ENCODE results near the gene ITGB2. TPM values are rescaled to one million over a fixed set of nuclear protein-coding genes. Genes with fewer than 3 reads are reported as not detected.

The ITGB2 gene
- total RNA-seq, 1 donor from 2014 or later: 0.91 TPM

DNA sequence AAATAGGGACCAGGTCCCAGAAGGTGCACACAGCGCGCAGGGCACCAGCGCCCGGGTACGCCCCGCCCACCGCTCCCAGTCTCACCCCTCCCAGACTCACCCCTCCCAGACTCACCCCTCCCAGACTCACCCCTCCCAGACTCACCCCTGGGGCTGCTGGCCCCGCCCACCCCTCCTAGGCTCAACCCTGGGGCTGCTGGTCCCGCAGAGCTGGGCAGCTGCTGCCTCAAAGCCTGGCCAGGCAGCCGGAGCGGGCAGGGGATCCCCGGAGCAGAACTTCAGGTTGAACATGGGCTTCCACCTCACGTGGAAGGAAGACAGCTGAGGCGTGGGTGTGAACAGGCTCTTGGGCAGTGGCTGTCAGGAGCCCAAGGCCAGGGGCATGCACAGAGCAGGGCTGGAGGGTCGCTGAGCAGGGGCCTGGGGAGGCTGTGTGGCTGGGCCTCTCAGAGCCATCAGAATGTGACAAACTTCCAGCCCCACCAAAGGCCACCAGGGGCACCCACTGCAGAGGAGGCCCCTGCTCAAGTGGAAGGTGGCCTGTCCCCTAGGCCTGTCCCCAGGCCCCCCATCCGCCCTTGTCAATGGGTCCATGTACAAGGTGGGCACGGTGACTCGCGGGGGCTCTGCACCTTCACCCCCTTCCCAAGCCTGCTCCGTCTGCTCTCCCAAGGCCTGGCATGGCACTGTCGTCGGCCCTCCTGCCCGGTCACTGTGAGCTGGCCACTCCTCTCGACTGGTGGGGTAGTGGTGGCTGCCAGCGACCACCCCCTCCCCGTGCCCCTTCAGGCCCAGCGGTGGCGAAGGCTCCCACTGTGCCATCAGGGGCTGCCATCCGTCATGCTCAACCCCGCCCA, 82.4 kb downstream of the ITGB2 start:
- Mint-ChIP-seq H3K36me3 (ENCODE audit: unreplicated experiment) (no peaks in the 10 kb centered on the region), H3K4me1 (ENCODE audit: low read depth, unreplicated experiment) (peaks cover 4% of the 10 kb centered on the region), H3K27me3 (ENCODE audit: unreplicated experiment) (peaks cover 11% of the 10 kb centered on the region), H3K27ac (ENCODE audit: unreplicated experiment) (no peak overlapping the region), H3K9me3 (ENCODE audit: unreplicated experiment) (peaks cover 5% of the 10 kb centered on the region), H3K4me3 (ENCODE audit: unreplicated experiment) (no peak overlapping the region)
- TF ChIP-seq, protein P1, sequence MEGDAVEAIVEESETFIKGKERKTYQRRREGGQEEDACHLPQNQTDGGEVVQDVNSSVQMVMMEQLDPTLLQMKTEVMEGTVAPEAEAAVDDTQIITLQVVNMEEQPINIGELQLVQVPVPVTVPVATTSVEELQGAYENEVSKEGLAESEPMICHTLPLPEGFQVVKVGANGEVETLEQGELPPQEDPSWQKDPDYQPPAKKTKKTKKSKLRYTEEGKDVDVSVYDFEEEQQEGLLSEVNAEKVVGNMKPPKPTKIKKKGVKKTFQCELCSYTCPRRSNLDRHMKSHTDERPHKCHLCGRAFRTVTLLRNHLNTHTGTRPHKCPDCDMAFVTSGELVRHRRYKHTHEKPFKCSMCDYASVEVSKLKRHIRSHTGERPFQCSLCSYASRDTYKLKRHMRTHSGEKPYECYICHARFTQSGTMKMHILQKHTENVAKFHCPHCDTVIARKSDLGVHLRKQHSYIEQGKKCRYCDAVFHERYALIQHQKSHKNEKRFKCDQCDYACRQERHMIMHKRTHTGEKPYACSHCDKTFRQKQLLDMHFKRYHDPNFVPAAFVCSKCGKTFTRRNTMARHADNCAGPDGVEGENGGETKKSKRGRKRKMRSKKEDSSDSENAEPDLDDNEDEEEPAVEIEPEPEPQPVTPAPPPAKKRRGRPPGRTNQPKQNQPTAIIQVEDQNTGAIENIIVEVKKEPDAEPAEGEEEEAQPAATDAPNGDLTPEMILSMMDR (IDR thresholded peaks at IDR 0.05; ENCODE audit: partially characterized antibody, unreplicated experiment): no peak
- no peak for DNase-seq

DNA sequence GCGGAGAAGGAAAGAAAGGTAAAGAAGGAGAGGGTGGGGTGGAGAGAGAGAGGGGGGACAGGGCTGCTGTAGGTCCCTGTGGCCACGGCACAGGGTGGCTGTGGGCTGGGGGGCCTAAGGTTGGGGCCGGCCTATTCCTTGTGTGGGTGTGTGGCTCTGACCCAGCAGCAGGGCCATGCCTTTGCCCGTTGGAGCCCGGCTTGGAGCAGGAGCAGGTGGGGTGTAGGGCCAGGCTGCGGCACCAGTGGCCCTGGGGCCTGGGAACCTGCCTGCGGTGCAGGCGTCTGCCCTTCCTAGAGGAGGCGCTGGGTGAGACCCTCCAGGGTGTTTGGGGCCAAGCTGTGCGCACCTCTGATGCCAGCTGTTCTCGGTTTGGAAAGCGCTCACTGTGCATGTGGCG, 83.2 kb downstream of the ITGB2 start:
- Mint-ChIP-seq H3K36me3 (ENCODE audit: unreplicated experiment) (no peaks in the 10 kb centered on the region), H3K27ac (ENCODE audit: unreplicated experiment) (no peak overlapping the region), H3K4me1 (ENCODE audit: low read depth, unreplicated experiment) (peaks cover 6% of the 10 kb centered on the region), H3K27me3 (ENCODE audit: unreplicated experiment) (peaks cover 11% of the 10 kb centered on the region), H3K9me3 (ENCODE audit: unreplicated experiment) (peaks cover 5% of the 10 kb centered on the region), H3K4me3 (ENCODE audit: unreplicated experiment) (no peak overlapping the region)
- TF ChIP-seq, protein P1 (IDR thresholded peaks at IDR 0.05; ENCODE audit: partially characterized antibody, unreplicated experiment): no peak
- DNase-seq: no peak

DNA sequence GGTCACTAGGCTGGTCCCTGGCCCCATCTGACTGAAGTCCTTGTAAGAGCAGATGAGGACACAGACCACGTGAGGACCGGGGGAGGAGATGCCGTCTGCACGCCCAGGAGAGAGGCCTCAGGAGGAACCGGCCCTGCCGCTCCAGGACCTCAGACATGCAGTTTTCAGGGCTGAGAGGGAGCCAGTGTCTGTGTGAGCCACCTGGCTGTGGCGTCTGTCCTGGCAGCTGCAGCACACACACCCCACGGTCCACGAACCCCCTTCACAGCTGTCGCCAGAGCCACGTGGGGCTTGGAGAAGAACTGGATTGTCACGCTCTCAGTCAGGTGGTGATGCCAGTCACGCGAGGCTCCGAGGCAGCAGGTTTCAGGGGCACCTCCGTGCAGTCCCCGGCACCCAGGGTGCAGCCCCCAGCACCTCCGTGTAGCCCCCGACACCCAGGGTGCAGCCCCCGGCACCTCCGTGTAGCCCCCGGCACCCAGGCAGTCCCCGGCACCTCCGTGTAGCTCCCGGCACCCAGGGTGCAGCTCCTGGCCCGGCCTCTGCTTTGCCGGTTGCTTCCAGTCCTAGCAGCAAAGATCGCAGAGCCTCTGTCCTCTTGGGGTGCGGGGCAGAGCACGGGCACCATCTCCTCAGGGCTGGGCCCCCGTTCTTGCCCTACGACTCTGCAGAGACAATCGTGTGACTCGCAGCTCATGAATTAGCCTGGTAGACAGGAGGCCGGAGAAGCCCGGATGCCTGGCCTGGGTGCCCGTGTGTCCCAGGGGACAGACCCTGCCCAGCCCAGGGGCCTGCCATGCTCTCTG, 83.8 kb downstream of the ITGB2 start:
- TF ChIP-seq, protein P1 (IDR thresholded peaks at IDR 0.05; ENCODE audit: partially characterized antibody, unreplicated experiment): no peak
- DNase-seq: peak; percentile 71
- peaks cover 6% of the 10 kb centered on the region for H3K4me1 Mint-ChIP-seq (ENCODE audit: low read depth, unreplicated experiment)
- no peak overlapping the region for H3K4me3 Mint-ChIP-seq (ENCODE audit: unreplicated experiment)
- H3K27me3 Mint-ChIP-seq (ENCODE audit: unreplicated experiment): peaks cover 11% of the 10 kb centered on the region
- H3K9me3 Mint-ChIP-seq (ENCODE audit: unreplicated experiment): peaks cover 3% of the 10 kb centered on the region
- H3K27ac Mint-ChIP-seq (ENCODE audit: unreplicated experiment): peak overlapping the region; percentile 76
- H3K36me3 Mint-ChIP-seq (ENCODE audit: unreplicated experiment): no peaks in the 10 kb centered on the region

DNA sequence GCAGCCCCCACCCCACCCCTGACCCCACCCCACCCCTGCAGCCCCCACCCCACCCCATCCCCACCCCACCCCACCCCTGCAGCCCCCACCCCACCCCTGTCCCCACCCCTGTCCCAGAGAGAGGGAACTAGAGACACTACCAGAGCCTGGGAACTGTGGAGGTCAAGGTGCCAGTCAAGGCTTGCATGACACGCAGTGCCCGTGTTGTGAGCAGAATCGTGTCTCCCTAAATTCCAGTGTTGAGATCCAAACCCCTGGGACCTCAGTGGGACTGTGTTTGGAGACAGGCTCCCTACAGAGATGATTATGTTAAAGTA, 84.4 kb downstream of the ITGB2 start:
- Mint-ChIP-seq H3K9me3 (ENCODE audit: unreplicated experiment) (peaks cover 3% of the 10 kb centered on the region), H3K4me3 (ENCODE audit: unreplicated experiment) (no peak overlapping the region), H3K4me1 (ENCODE audit: low read depth, unreplicated experiment) (peaks cover 6% of the 10 kb centered on the region), H3K27me3 (ENCODE audit: unreplicated experiment) (peaks cover 11% of the 10 kb centered on the region), H3K27ac (ENCODE audit: unreplicated experiment) (peak overlapping the region; percentile 76), H3K36me3 (ENCODE audit: unreplicated experiment) (peaks cover 1% of the 10 kb centered on the region)
- TF ChIP-seq, protein P1 (IDR thresholded peaks at IDR 0.05; ENCODE audit: partially characterized antibody, unreplicated experiment): no peak
- no peak for DNase-seq

Other genes with a start within 250 kb of the ITGB2 start
- gene KRTAP12-1, start 238.7 kb downstream of the ITGB2 start, total RNA-seq (ENCODE audit: unreplicated experiment): not detected
- gene KRTAP10-12, start 223.7 kb downstream of the ITGB2 start, total RNA-seq (ENCODE audit: unreplicated experiment): not detected
- gene TSPEAR, start 209.3 kb downstream of the ITGB2 start, total RNA-seq (ENCODE audit: unreplicated experiment): not detected
- gene UBE2G2, start 119.1 kb downstream of the ITGB2 start, total RNA-seq (ENCODE audit: unreplicated experiment): 77.7 TPM
- 63.5 TPM for gene SUMO3, start 102.8 kb downstream of the ITGB2 start, total RNA-seq (ENCODE audit: unreplicated experiment)
- 249 TPM for gene PTTG1IP, start 47.2 kb downstream of the ITGB2 start, total RNA-seq (ENCODE audit: unreplicated experiment)
- 30.7 TPM for gene SLX9, start 19.1 kb upstream of the ITGB2 start, total RNA-seq (ENCODE audit: unreplicated experiment)
- gene ADARB1, start 153.7 kb upstream of the ITGB2 start, total RNA-seq (ENCODE audit: unreplicated experiment): 49.2 TPM

All from glutamatergic neuron (in vitro differentiated cells).